NCI-H2171 (cell line): ENCODE data around the gene EIF4ENIF1.
"Not testable (repeated sequence)": the region's sequence is repeated elsewhere in the genome, so short reads cannot be mapped to it uniquely, and the experiment has no call there.

Source experiments
- DNase-seq: peaks from one replicate; lab custom pipeline; 2025; lab: John Stamatoyannopoulos, UW

EIF4ENIF1 gene

GRCh38 chr22:31493355-31493754 lies 3.7 kb upstream of the EIF4ENIF1 start:
- not testable (repeated sequence) for DNase-seq

GRCh38 chr22:31492151-31492550 lies 2.5 kb upstream of the EIF4ENIF1 start:
- DNase-seq: no peak

- DNase-seq: peak; percentile 52
Observed at GRCh38 chr22:31491218-31491962, 1.7 kb upstream of the EIF4ENIF1 start.

DNA sequence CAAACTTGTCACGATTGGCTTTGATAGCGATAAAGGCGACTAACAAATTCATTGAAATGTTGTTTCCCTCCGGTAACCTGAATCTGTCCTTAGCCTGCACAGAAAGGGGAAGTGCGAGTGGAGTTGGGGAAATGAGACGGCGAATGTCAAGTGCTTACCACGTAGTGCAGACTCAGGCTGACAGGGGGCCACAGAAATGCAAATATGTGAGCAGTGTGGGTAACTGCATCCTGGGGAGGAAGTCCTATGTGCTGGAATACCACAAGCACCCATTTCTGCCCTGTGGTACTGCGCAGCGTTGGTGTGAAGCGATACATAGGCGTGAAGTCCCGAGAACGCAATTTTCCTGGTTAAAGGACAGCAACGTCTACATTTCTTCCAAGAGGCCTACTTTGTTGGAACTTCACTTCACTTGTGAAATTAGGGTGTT lies 869 bp upstream of the EIF4ENIF1 start:
- peak; percentile 5 for DNase-seq

DNA sequence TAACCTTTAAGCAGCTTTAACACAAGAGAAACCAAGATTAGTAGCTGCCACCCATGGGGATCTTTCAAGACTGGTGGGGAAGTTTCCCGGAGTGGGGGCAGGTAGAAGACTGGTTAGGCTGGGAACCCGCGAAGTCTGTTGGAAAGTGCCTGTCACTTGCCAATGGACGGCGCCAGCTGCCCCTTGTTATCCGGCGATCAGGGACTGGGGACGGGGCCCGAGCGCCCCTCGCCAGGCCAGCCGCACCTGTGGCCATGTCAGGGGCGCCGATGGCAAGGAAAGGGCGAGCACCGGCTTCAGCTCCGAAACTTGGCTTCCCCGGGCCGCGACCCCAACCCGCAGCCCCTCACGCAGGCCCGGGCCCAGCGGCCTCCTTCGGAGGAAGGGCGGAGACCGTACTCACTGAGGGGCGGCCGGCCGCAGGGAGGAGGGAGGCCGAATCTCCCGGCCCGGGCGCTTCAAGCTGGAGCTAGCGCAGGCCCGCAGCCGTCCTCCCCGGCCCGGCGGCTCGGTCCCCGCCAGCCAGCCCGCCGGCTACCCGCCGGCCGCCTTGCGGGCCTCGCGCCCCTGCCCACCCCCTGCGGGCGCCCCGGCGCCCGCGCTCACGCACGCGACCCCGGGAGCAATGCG lies 539 bp downstream of the EIF4ENIF1 start:
- peak; percentile 34 for DNase-seq

- DNase-seq: no peak
Observed at GRCh38 chr22:31488346-31488883, 1.2 kb downstream of the EIF4ENIF1 start.

DNA sequence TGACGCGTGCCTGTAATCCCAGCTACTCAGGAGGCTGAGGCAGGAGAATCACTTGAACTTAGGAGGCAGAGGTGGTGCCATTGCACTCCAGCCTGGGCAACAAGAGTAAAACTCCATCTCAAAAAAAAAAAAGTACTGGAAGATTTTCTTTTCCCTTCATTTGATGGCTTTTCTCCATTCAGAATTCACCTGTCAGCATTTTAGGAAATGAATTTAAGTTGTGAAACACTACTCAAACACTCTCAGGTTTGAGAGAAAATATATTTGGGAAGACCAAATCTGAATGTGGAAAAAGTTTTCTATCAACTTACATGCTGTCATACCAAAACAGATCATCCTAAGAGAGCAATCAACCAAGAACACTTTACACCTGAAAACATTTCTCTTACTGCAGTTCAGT lies 2.7 kb downstream of the EIF4ENIF1 start:
- no peak for DNase-seq

DNA sequence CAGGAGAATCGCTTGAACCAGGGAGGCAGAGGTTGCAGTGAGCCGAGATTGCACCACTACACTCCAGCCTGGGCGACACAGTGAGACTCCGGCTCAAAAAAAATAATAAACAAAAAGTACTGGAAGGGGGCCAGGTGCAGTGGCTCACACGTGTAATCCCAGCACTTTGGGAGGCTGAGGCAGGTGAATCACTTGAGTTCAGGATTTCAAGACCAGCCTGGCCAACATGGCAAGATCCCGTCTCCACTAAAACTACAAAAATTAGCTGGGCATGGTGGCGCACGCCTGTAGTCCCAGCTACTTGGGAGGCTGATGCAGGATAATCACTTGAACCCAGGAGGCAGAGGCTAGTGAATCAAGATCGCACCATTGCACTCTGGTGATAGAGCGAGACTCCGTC lies 3.3 kb downstream of the EIF4ENIF1 start:
- not testable (repeated sequence) for DNase-seq

DNA sequence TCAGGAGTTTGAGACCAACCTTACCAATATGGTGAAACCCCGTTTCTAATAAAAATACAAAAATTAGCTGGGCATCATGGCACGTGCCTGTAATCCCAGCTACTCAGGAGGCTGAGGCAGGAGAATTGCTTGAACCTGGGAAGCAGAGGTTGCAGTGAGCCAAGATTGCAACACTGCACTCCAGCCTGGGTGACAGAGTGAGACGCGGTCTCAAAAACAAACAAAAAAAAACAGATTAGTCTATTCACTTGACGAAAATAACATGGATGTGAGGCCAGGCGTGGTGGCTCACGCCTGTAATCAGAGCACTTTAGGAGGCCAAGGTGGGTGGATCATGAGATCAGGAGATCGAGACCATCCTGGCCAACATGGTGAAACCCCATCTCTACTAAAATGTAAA lies 7.2 kb downstream of the EIF4ENIF1 start:
- not testable (repeated sequence) for DNase-seq

DNA sequence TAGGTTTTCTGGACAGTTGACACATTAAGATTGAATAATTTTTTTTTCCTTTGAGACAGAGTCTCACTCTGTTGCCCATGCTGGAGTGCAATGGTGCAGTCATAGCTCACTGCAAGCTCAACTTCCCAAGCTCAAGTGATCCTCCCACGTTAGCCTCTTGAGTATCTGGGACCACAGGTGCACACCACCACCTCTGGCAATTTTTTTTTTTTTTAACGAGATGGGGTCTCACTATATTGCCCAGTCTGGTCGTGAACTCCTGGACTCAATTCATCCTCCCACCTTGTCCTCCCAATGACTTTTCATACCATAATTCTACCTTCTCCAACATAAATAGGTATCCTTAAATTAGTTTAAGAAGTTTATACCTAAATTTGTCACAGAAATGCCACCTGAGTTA lies 8.5 kb downstream of the EIF4ENIF1 start:
- DNase-seq: no peak

DNA sequence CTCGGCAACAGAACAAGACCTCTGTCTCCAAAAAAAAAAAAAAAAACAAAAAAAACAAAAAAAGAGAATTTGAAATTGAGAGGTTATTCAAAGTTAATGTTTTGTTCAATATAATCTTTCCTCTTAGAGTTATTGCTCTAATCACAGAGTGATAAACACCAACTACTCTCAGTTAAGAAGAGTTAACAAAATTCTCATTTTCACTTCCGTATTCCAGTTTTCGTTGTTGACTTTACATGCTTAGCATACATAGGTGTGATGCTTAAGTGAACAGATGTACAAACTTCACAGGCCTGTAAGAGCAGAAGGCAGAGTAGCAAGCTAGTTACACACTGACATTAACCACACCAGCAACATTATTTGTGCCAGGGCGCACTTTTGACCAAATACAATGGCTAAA lies 12.3 kb downstream of the EIF4ENIF1 start:
- DNase-seq: no peak

GRCh38 chr22:31475800-31476199 lies 13.8 kb downstream of the EIF4ENIF1 start:
- DNase-seq: no peak

DNA sequence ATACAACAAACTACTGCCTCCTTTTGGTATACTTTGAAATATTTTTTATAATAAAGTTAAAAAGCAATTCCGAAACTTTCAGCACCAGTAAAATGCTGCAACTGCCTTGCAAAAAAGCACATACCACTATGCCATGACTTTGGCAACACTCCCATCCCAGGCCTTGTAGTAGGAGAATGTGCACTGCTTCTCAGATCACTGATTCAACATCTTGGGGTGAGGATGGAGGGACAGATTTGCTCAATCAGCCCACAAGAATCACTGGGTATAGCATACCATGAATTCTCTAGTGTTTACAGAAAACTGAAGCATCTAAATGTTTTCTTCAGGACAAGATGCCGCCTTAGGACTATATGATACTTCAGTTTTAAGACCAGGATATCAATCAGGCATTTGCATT lies 14.9 kb downstream of the EIF4ENIF1 start:
- no peak for DNase-seq

DNA sequence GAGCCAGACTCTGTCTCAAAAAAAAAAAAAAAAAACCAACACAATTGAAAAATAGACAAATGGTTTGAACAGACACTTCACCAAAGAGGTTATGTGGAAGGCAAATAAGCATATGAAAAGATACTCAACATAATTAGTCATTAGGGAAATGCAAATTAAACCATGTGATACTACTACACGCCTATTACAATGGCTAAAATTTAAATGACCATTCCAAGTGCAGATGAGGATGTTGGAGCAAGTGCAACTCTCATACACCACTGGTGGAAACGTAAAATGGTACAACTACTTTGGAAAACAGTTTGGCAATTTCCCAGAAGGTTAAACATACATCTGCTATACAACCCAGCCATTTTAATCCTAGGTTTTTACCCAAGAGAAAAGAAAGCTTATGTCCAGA lies 24.3 kb downstream of the EIF4ENIF1 start:
- DNase-seq: no peak

DNA sequence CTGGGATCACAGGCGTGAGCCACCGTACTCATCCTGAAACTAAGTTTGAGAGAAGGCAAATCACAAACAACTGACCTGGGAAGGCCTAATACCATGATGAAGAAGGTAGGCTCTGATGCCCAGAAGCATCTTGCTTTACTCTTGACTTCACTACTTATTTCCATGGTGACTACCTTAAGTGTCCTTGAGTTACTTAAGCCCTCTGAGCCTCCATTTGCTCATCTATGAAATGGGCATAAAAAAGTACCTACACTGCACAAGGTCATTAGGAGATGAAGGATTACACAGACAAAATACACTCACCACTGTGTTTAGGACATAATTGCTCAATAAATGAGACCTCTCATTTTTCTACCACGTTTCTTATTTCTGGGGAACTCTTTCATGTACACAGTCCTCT lies 27.9 kb downstream of the EIF4ENIF1 start:
- DNase-seq: no peak

DNA sequence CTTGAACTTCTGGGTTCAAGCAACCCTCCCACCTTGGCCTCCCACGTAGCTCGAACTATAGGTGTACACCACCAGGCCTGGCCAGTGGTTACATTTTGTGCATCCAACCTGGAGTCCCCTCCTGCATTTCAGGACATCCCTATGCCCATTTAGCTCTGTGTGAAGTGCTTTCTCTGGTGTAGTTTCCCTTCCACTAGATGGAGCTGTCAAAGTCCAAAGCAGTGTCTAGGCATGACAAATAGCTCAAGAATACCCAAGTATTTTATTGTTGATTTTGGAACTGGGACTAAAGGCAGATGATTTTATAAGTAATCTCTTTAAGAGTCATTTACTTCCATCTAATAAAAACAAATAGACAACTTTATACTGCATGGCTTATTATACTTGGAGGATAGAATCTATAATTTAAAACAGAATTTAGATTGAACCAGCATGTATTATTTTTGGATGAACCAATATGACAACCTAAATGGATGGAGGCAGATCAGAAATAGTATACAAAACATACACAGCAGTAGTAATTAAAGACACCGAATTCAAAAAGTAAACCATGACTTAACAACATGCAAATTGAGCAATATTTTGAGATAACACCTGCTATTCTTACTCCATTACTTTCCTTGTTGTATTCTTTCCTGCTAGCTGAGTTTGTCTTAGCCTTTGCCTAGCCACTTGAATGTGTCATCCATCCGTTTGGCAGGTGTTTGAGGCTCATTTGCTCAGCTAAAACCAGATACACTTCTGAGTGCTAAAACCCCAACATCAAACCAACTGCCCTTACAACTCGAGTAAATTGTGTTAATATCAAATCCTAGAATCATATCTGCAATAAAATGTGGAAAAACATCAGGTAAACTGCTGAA lies 37.7 kb downstream of the EIF4ENIF1 start:
- no peak for DNase-seq

- DNase-seq: no peak
Observed at GRCh38 chr22:31449506-31449905, 40.1 kb downstream of the EIF4ENIF1 start.

- no peak for DNase-seq
Observed at GRCh38 chr22:31448382-31448781, 41.3 kb downstream of the EIF4ENIF1 start.

DNA sequence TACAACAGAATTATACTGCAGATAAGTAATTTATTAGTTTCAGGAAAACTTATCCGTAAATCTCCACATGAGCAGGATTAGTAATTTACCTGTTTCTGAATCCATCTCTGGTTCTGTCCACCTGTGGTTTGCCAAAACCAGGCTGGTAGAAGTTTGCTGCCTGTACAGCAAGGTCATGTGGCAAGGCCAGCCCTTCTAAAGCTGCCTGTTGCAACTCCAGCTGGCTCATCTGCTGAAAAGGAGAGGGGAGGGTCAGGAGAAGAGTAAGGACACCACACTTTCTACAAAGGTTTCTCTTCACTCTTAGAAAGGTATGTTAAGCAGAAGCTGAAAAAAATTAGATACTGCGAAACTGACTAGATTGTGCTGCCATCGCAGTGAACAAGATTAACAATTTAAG lies 42.3 kb downstream of the EIF4ENIF1 start:
- no peak for DNase-seq

DNA sequence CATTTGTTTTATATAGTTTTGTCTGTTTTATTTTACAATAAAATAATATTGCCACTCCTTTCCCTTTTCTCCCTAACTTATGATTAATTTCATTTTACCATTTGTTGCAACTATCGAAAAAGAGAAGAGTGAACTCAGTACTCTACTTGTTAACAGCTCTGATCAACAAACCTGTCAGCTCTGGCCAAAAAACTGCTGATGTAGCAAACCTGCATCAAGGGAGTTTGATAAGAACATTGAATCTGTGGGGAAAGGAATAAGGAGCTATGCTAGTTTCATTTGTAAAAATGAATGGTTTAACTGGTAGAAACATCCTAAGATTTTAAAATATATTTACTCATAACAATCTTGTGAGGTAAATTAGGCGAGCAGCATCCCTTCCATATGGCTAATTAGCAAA lies 42.9 kb downstream of the EIF4ENIF1 start:
- DNase-seq: no peak

DNA sequence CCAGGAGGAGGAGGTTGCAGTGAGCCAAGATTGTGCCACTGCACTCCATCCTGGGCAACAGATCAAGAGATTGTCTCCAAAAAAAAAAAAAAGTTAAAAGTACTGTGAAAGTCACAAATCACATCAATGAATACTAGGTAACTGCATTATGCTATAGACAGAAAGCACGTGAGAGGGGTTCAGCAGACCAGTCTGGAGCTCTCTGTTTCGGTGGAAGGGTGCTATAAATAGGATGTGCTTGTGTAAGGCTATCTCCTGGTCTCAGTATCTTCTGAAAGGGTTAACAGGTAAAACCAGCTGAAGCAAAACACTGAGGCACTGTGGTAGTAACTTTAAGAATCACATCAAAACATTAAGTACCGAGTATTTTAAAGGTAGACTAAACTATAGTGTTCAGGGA lies 43.4 kb downstream of the EIF4ENIF1 start:
- no peak for DNase-seq

DNA sequence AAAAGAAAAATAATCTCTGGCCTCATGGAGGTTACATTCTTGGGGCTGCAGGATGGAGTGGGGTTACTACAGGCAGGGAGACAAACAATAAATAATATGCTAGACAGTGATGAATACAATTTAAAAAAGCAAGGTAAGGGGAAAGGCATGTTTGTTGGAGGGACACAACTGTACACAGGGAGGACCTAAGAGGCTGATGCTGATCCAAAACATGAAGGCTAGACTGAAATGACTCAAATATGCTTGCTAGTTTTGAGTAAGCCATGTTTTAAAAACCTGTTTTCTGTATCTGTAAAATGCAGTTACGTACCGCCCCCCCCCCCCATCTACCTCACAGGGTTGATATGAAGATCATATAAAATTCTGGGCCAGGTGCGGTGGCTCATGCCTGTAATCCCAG lies 44.0 kb downstream of the EIF4ENIF1 start:
- no peak for DNase-seq

- DNase-seq: no peak
Observed at GRCh38 chr22:31443516-31443915, 46.1 kb downstream of the EIF4ENIF1 start.
